ENCODE results near the gene COBLL1.

- no peak for TF ChIP-seq CTCF (conservative IDR thresholded peaks at IDR 0.05)
- no peak for TF ChIP-seq EZH2 (IDR thresholded peaks at IDR 0.05; ENCODE audit: low read depth)
Measured at GRCh38 chr2:164802095-164802707, 39.4 kb downstream of the COBLL1 start.
